ENCODE results near the gene SETBP1. TPM values are rescaled to one million over a fixed set of nuclear protein-coding genes. Genes with fewer than 3 reads are reported as not detected.
A peak's percentile ranks its signal among the peaks of the same experiment; 100 is the strongest.

SETBP1 gene
- total RNA-seq, 2 donors from 2014 or later: 17.3 to 20.1 TPM

GRCh38 chr18:44796429-44797428, 116.0 kb downstream of the SETBP1 start:
- H3K9me3 ChIP-seq (ENCODE audit: control insufficient read depth, low read length): peaks cover 8% of the 10 kb centered on the region

GRCh38 chr18:44798433-44799048, 117.9 kb downstream of the SETBP1 start:
- no peak overlapping the region for H3K27ac ChIP-seq (ENCODE audit: low read depth, low read length)
- Mint-ChIP-seq H3K9me3 (peaks cover 7% of the 10 kb centered on the region), H3K4me1 (peaks cover 55% of the 10 kb centered on the region), H3K36me3 (ENCODE audit: low read depth) (peaks cover 11% of the 10 kb centered on the region), H3K4me3 (no peak overlapping the region), H3K27ac (no peak overlapping the region), H3K27me3 (ENCODE audit: insufficient read depth) (no peaks in the 10 kb centered on the region)
- no peak overlapping the region for H3K4me3 ChIP-seq (ENCODE audit: low read length)
- no peak overlapping the region for H3K9ac ChIP-seq (ENCODE audit: extremely low read depth, low read length, poor library complexity, severe bottlenecking)
- H3K36me3 ChIP-seq (ENCODE audit: control insufficient read depth, insufficient read depth, low read length): peaks cover 4% of the 10 kb centered on the region
- DNase-seq: no peak
- no peaks in the 10 kb centered on the region for H3K27me3 ChIP-seq (ENCODE audit: control insufficient read depth, insufficient read depth, low read length, poor library complexity, severe bottlenecking)
- 89 to 100% methylated on average over 1 to 3 of the region's 3 CpGs for WGBS, 2 experiments (ENCODE audit: insufficient coverage in 1 of 2, insufficient read length in 1 of 2)
- TF ChIP-seq CTCF (conservative IDR thresholded peaks at IDR 0.05): no peak
- peaks cover 8% of the 10 kb centered on the region for H3K9me3 ChIP-seq (ENCODE audit: control insufficient read depth, low read length)
- H3K4me1 ChIP-seq (ENCODE audit: control insufficient read depth, insufficient read depth, low read length): peaks cover 21% of the 10 kb centered on the region

More at GRCh38 chr18:44796429-44797428, 116.0 kb downstream of the SETBP1 start:
- H3K36me3 Mint-ChIP-seq (ENCODE audit: low read depth): peaks cover 11% of the 10 kb centered on the region
- H3K27me3 Mint-ChIP-seq (ENCODE audit: insufficient read depth): no peaks in the 10 kb centered on the region
- H3K36me3 ChIP-seq (ENCODE audit: control insufficient read depth, insufficient read depth, low read length): peaks cover 4% of the 10 kb centered on the region
- H3K9me3 Mint-ChIP-seq: peaks cover 7% of the 10 kb centered on the region
- TF ChIP-seq CTCF (conservative IDR thresholded peaks at IDR 0.05): no peak
- no peak overlapping the region for H3K4me3 ChIP-seq (ENCODE audit: low read length)
- peaks cover 56% of the 10 kb centered on the region for H3K4me1 Mint-ChIP-seq
- 92 to 96% methylated on average over 3 to 6 of the region's 6 CpGs for WGBS, 2 experiments (ENCODE audit: insufficient coverage in 1 of 2, insufficient read length in 1 of 2)
- H3K4me1 ChIP-seq (ENCODE audit: control insufficient read depth, insufficient read depth, low read length): peaks cover 14% of the 10 kb centered on the region
- H3K9ac ChIP-seq (ENCODE audit: extremely low read depth, low read length, poor library complexity, severe bottlenecking): no peak overlapping the region
- no peak for DNase-seq
- no peaks in the 10 kb centered on the region for H3K27me3 ChIP-seq (ENCODE audit: control insufficient read depth, insufficient read depth, low read length, poor library complexity, severe bottlenecking)
- no peak overlapping the region for H3K4me3 Mint-ChIP-seq
- H3K27ac ChIP-seq (ENCODE audit: low read depth, low read length): no peak overlapping the region
- H3K27ac Mint-ChIP-seq: no peak overlapping the region

GRCh38 chr18:44799382-44799906, 118.8 kb downstream of the SETBP1 start:
- Histone ChIP-seq H3K27me3 (ENCODE audit: control insufficient read depth, insufficient read depth, low read length, poor library complexity, severe bottlenecking) (no peaks in the 10 kb centered on the region), H3K9ac (ENCODE audit: extremely low read depth, low read length, poor library complexity, severe bottlenecking) (no peak overlapping the region), H3K27ac (ENCODE audit: low read depth, low read length) (no peak overlapping the region), H3K9me3 (ENCODE audit: control insufficient read depth, low read length) (peaks cover 8% of the 10 kb centered on the region), H3K4me1 (ENCODE audit: control insufficient read depth, insufficient read depth, low read length) (peaks cover 20% of the 10 kb centered on the region), H3K4me3 (ENCODE audit: low read length) (no peak overlapping the region), H3K36me3 (ENCODE audit: control insufficient read depth, insufficient read depth, low read length) (peaks cover 8% of the 10 kb centered on the region)
- no peak overlapping the region for H3K27ac Mint-ChIP-seq
- peak; percentile 55 for DNase-seq
- peaks cover 7% of the 10 kb centered on the region for H3K9me3 Mint-ChIP-seq
- no peak for TF ChIP-seq CTCF (conservative IDR thresholded peaks at IDR 0.05)
- no peak overlapping the region for H3K4me3 Mint-ChIP-seq
- peaks cover 11% of the 10 kb centered on the region for H3K36me3 Mint-ChIP-seq (ENCODE audit: low read depth)
- H3K4me1 Mint-ChIP-seq: peaks cover 50% of the 10 kb centered on the region
- no peaks in the 10 kb centered on the region for H3K27me3 Mint-ChIP-seq (ENCODE audit: insufficient read depth)
- WGBS, 2 experiments (ENCODE audit: insufficient coverage in 1 of 2, insufficient read length in 1 of 2): 93 to 95% methylated on average over 2 to 4 of the region's 4 CpGs

All from endodermal cell (in vitro differentiated cells).